ENCODE results near the gene E2F3.

DNA sequence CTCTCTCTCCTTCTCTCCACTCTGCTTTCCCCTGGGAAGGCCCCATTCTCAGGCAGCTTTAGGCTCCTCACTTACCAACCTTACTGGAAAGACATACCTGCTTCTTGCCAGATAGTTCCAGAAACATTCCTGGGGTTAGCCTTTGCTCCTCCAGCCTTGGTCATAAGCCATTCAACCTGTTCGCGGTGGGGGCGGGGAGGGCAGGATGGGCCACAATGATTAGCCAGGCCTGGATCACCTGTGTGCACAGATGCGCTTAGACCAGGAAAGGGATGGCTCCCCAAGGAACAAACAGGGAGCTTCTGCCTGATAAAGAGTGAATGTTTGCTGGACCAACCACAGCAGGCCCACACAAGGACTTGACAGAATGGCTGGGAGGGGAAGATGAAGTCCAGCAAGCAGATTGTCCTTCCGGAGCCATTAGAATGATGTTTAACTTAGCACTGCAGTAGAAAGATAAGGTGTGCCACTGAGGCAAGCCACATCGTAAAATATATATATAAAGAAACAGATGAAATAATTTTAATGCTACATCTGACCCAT, 74.9 kb downstream of the E2F3 start:
- no peak for TF ChIP-seq ZNF132 (tag by site-specific recombination; IDR thresholded peaks at IDR 0.05; ENCODE audit: borderline replicate concordance)
- no peak for TF ChIP-seq ZNF76 (tag by site-specific recombination; IDR thresholded peaks at IDR 0.05; ENCODE audit: borderline replicate concordance, low read depth)
- TF ChIP-seq ZNF174 (tag by site-specific recombination; IDR thresholded peaks at IDR 0.05): no peak
